Measurements from ENCODE around the gene RPA1.
A peak's percentile ranks its signal among the peaks of the same experiment; 100 is the strongest.
"Not testable (repeated sequence)": the region's sequence is repeated elsewhere in the genome, so short reads cannot be mapped to it uniquely, and the experiment has no call there.

Gene RPA1

DNA sequence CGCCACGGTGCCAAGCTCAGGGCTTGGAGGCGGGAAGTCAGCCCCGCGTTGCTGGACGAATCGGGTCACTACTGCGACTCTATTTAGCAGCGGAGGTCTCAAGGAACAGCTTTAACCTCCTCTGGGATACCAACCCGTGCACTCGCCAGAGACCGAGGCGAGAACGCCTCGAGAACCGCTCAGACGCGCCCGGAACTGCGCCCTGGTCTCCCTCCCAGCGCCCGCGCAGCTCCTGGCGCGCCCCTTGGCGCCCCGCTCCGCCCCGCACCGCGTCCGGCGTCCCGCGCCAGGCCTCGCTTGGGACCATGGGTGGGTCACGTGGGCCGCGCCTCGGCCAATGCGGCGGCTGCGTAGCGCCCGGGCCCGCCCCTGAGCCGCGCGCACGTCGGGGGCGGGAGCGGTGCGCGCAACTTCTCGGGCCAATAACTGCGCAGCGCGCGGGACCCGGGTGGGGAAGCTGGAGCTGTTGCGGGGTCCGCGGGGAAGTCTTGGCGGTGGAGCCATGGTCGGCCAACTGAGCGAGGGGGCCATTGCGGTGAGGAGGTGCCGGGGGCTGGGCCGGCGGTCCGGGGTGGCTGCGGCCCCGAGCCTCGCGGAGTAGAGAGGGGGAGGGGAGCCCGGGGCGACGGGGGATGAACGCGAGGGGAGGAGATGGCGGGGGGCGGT is at the start of gene RPA1, which contains the start of gene SMYD4:
Gene RPA1 (plus strand): TSS at position 414 of the 666 bp plus-strand sequence. CDS start 89 bp downstream, at position 503.
Gene SMYD4 (minus strand): TSS at position 311 of the 666 bp plus-strand sequence. CDS start 1,908 bp downstream, outside the sequence.
- DNase-seq (ENCODE audit: low read depth), result peak; percentile 55
- H3K4me3 ChIP-seq (ENCODE audit: low read depth, low read length), result peak within 1 kb of the TSS; percentile 78

DNA sequence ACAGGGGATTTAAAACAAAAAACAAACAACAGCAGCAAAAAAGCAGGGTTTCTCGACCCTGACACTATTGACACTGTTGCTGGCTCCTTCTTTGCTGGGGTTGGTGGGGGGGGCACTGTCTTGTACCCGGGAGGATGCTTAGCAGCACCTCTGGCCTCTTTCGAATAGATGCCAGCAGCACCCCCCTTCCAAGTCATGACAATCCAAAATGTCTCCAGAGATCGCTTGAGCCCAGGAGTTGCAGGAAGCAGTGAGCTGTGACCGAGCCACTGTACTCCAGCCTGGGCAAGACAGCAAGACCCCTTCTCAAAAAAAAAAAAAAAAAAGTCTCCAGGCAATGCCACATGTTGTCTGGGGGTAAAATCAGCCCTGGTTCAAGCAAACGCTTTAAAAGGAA is 47.6 kb upstream of the RPA1 start:
- H3K4me3 ChIP-seq (ENCODE audit: low read depth, low read length), result no peak overlapping the region
- no peak for DNase-seq (ENCODE audit: low read depth)

DNA sequence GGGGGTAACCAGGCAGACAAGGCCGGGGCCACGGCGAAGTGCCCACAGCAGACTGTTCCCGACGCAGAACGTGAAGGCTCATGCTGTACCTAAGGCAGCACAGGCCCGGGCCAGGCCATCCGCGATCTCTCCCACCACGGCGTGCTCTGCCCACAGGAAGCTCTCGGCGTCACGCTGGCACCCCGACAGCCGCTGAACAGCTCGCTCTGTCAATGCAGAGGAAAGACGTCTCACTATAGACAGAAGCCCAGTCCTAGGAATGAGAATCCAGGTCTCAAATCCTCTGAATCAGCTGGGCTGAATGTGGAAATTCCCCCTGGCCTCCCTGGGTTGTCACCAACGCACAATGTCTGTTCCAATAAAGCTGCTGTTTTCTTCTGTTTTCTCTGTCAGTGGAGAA is 46.5 kb upstream of the RPA1 start:
- DNase-seq (ENCODE audit: low read depth), result no peak
- no peak overlapping the region for H3K4me3 ChIP-seq (ENCODE audit: low read depth, low read length)

DNA sequence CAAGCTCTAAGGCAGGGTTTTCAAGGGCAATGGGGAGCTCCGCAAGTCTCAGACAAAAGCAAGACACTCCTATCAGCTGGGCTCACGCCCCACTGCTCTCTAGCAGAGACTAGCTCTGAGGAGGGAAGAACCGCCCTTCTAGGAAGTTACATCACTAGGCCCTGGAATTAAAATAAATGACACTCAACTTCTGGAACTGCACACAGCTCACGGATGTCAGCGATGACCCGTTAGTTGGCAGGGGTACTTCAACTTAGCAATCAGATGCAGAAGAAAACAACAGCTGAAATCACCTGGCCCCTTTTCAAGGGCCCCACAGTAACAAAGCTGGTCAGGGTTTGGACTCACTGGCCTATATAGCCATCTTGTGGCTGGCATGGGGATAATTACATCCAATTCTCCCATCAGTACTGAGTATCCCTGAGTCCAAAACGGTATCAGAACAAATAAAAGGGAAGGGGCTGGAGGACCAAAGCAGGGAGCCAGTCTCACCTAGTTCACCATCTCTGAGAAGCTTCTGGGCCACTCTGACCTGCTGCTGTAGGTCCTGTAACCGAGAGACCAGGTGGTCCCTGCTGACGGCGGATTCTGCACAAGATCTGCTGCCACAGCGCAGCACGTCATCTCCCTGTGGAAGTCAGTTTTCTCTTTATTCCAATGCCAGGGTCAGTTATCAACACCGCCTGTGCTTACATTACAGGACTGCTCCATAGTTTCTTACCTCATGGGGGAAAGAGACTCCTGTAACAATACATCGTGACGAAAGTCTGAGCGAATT is 45.8 kb upstream of the RPA1 start:
- DNase-seq (ENCODE audit: low read depth), result peak; percentile 78
- H3K4me3 ChIP-seq (ENCODE audit: low read depth, low read length), result no peak overlapping the region

DNA sequence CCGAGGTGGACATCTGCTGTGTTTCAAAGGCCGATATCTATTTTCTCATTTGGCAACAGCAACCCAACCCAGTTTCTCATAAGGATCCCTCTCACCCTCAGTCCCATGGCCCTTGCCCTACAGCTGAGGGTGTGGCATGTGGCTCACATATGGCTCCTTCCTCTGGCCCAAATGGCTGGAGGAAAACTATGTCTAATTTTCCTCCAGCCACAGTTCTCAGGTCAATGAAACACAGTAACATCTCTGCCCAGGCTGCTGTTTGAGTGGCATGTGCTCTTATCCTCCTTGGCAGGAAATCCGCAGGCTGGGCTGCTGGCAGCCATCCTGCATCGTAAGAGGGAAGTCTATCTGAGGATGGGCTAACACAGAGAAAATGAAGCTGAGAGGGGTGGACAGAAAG is 43.9 kb upstream of the RPA1 start:
- no peak overlapping the region for H3K4me3 ChIP-seq (ENCODE audit: low read depth, low read length)
- DNase-seq (ENCODE audit: low read depth), result no peak

DNA sequence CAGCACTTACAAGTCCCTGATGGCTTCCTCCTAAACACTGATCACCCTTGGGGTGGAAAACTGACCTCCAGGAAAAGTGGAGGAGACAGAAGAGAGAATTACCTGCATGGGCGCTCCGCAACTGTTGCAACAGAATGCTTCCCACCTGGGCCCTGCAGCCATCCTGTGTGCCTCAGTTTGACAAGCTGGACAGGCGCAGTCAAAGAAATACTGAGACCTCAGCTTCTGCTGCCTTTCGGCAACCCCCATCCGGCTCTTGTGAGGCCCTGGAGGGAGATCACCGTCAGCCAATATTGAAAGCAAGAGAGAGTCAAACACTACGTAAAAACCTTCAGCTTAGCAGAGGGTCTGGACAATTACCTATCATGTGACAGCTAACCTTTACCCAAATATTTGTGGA is 43.1 kb upstream of the RPA1 start:
- H3K4me3 ChIP-seq (ENCODE audit: low read depth, low read length), result no peak overlapping the region
- DNase-seq (ENCODE audit: low read depth), result no peak

DNA sequence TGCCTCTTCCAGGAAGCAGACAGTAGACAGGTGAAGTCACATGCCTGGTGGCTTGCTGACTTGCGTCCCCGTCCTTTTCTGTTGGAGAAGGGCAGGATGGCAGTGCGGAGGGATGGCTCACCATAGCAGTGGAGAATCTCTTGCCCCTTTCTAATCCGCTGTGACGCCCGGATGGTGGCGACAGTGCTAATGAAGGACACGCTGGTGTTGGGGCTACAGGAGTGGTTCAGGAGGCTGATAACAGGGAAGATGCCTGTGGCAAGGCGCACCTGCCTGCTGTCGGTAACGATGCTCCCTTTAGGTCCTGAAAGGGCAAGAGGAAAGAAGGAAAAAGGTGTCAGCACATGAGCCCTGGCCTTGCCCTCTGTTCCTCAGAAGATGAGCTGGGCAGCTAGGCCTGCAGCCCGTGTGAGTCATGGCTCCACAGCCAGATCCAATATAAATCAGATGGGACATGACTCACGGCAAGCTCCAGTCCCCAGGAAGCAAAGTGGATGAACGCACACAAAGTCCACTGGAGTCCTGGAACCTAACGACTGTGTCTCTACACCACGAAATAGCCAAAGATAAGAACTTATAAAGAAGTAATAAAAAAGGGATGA is 42.4 kb upstream of the RPA1 start:
- peak; percentile 76 for DNase-seq (ENCODE audit: low read depth)
- H3K4me3 ChIP-seq (ENCODE audit: low read depth, low read length), result no peak overlapping the region

DNA sequence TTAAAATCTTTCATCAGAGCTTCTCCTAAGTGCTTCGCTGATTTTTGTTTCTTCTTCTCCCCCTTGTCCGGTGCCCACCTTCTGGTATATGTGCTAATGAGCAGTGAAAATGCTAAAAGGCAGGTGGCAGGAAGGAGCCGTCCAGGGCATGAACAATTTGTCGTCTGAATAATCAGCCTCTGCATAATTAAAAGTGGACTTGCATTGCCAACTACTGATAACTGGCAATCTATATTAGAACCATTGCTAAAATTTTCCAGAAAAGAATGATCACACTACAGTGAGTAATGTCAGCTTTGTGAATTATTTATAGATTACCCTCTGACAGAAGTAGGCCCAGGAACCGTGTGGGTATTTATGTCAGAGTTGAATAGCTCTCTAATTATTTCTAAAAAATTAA is 39.9 kb upstream of the RPA1 start:
- H3K4me3 ChIP-seq (ENCODE audit: low read depth, low read length), result no peak overlapping the region
- no peak for DNase-seq (ENCODE audit: low read depth)

DNA sequence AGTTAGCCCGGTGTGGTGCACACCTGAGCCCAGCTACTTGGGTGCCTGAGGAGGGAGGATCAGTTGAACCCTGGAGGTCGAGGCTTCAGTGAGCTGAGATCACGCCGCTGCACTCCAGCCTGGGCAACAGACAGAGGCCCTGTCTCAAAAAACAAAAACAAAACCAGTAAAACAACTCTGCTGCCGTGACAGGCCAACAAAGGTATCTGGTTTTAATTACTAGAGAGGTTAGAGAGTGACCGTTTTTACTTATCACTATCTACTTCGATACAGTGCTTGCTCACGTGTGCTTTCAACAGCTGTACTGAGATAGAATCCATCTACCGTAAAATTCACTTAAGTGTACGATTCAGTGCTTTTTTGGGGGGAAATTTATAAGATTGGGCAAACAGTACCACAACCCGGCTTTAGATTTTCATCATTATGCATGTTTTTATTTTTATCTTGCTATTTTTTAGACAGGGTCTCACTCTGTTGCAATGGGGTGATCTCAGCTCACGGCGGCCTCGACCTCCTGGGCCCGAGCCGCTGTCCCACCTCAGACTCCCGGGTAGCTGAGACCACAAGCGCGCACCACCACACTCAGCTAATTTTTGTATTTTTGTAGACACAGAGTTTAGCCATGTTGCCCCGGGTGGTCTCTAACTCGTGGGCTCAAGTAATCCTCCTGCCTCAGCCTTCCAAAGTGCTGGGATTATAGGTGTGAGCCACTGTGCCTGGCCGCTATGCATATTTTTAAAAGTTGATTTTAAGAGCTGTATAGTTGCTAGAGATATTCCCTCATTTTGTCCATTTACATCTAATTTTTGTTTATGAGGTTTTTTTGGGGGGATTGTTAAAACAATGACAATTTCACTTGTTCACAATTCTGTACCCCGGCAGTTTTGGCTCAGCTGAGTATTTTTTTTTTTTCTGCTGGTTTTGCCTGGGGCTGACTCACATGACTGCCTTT is 37.0 kb upstream of the RPA1 start:
- DNase-seq (ENCODE audit: low read depth), result no peak
- H3K4me3 ChIP-seq (ENCODE audit: low read depth, low read length), result no peak overlapping the region

DNA sequence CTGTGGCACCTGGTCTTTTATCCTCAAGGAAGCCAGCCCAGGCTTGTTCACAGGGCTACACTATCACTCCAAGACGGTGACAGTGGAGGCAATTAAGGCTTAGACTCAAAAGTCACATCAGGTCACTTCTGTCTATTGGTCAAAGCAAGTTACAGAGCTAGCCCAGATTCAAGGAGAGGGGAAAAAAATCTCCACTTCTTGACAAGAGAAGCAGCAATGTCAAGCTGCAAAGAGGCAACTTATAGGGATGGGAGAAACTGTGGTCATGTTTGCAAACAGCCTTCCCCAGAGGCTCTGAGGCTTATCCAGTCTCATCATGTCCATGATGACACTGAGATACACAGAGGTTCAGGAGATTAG is 36.4 kb upstream of the RPA1 start:
- H3K4me3 ChIP-seq (ENCODE audit: low read depth, low read length), result no peak overlapping the region

DNA sequence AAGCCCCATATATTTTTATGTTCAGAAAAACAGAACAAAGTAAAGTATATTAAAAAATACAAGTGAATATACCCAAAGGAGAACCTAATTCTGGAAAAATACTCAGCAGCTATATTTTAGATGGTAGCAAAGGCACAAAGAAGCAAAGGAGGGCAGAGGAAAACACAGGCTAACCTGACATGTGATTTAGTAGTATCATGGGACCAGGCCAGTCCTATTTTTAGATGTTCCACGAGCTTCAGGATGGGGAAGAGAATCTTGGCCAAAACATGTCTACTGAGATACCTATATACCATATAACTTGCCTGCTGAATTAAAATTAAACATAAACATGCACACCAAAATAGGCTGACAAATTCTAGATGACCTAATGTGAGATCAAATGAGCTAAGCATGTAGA is 33.0 kb upstream of the RPA1 start:
- DNase-seq (ENCODE audit: low read depth), result no peak
- no peak overlapping the region for H3K4me3 ChIP-seq (ENCODE audit: low read depth, low read length)

More for the DNA sequence above, 36.4 kb upstream of the RPA1 start:
- DNase-seq (ENCODE audit: low read depth), result no peak

DNA sequence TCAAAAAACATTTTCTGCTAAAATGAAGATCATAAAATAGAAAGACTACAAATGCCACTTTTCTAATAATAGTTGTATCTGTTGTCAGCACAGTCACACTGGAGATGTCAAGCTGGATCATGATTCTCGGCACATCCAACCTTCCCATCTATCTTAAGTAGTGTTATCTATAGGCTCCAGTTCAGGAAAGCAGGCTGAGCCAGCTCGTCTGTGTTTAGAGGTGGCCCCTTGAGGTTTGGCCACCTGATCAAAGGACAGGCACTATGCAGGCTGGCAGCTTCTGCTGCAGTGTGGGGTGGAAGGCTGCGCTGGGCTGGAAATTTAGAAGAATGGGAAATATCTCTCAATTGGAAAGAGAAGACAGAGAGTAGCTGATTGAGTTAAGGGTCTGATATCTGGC is 32.5 kb upstream of the RPA1 start:
- DNase-seq (ENCODE audit: low read depth), result no peak
- H3K4me3 ChIP-seq (ENCODE audit: low read depth, low read length), result no peak overlapping the region

DNA sequence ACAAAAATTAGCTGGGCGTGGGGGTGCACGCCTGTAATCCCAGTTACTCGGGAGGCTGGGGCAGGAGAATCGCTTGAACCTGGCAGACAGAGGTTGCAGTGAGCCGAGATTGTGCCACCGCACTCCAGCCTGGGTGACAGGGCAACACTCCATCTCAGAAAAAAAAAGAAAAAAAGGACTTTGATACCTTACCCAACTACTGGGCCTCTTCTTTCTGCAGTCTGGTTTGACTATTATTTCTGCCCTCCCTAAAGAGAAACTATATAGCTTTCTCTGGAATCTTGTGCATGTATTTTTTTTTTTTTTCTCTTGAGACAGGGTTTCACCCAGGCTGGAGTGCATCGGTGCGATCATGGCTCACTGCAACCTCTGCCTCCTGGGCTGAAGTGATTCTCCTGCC is 32.0 kb upstream of the RPA1 start:
- H3K4me3 ChIP-seq (ENCODE audit: low read depth, low read length); DNase-seq (ENCODE audit: low read depth): not testable (repeated sequence)

DNA sequence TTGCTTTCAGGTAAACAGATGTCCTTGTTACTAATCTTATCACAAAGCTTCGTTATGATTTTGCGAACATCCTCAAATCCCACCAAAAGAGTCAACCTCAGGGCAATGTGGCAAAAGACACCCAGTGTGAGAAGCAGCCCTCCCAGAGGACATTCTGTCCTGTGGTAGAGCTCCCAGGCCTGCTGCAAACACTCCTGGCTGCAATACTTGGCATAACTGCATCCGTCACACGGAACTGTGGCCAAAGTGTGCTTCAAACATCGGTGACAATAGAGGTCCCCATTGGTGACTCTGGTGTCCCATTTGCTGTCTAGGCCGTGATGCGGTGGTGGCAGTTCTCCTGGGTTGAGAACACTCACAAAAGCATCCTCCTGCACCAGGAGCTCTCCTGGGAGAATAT is 29.6 kb upstream of the RPA1 start:
- DNase-seq (ENCODE audit: low read depth), result no peak
- no peak overlapping the region for H3K4me3 ChIP-seq (ENCODE audit: low read depth, low read length)

DNA sequence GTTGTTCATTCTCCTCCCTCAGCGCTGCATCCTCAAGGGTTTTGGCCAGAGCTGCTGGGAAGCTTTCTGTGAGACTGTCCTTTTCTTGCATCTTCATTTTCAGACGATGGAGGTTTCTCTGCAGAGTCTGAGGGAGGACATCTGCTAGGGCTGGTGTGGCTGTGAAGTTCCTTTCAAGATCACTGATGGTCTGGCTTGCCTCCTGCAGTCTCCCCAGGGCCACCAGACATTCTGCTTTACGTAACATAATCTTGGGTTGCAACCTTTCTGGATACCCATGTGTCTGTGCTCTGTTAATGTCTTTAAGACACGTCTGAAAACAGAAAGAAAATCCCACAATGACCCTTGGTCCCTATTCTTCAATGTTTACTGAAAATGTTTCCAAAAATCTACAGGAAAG is 29.1 kb upstream of the RPA1 start:
- no peak overlapping the region for H3K4me3 ChIP-seq (ENCODE audit: low read depth, low read length)
- DNase-seq (ENCODE audit: low read depth), result no peak

DNA sequence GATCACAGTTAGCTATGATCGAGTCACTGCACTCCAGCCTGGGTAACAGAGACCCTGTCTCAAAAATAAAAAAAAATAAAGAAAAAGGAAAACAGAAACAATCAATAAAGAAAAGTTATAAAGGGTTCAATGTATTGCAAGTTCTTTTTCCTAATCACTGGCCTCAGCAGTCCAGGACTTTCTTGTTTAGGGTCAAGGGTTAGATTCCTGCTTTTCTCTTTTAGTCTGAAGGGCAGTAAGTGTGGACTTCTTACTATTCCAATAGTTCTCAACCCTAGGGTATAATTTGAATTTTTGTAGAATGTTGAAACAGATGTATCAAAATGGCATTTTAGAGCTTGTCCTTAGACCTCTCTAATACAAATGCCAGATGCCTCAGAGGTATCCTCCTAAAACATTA is 27.4 kb upstream of the RPA1 start:
- H3K4me3 ChIP-seq (ENCODE audit: low read depth, low read length), result no peak overlapping the region
- no peak for DNase-seq (ENCODE audit: low read depth)

DNA sequence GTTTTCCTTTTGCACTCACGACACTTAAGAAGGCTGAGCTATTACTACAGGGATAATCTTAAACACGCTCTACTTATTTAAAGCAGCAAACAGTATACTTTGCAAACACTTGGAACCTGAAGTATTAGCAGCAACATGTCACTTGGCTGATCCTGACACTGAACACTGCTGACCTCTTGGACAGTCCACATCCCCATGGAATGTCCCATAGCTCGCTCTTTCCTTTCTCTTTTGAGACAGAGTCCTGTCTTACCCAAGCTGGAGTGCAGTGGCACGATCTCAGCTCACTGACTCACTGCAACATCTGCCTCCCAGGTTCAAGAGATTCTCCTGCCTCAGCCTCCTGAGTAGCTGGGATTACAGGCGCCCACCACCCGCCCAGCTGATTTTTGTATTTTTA is 26.5 kb upstream of the RPA1 start:
- no peak for DNase-seq (ENCODE audit: low read depth)
- no peak overlapping the region for H3K4me3 ChIP-seq (ENCODE audit: low read depth, low read length)

DNA sequence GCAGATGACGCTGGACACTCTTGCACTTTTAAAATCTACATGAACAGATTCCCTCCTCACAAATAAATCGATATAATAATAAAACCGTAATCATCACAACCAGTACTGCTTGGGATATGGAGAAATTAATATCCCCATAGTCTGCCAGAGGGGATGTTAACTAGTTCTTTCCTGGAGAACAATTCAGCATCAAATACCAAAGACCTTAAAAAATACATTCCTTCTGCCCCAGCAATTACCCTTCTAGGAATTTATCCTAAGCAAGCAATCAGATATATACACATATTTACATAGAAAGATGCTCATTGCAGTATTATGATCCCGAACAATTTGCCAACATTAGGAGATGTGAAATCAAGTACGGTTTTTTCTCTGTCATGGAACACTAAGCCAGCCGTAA is 21.9 kb upstream of the RPA1 start:
- no peak overlapping the region for H3K4me3 ChIP-seq (ENCODE audit: low read depth, low read length)
- DNase-seq (ENCODE audit: low read depth), result no peak

DNA sequence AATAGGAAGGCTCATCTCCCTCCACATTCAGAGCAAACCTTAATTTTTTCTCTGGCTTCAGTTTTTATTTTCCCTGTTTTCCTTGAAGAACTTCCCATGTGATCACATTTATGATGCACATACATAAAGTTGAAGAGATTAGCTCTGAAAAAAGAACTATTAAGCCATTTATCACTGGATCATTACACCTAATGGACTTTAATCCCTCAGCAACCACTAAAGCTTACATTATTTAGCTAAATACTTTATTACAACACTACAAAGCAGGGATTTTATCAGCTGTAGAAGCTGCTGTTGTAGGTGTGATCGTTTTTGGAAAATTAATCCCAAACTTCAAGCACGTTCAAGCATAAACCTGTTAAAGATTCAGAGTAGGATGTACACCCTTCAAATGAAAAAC is 21.2 kb upstream of the RPA1 start:
- H3K4me3 ChIP-seq (ENCODE audit: low read depth, low read length), result no peak overlapping the region
- DNase-seq (ENCODE audit: low read depth), result no peak

DNA sequence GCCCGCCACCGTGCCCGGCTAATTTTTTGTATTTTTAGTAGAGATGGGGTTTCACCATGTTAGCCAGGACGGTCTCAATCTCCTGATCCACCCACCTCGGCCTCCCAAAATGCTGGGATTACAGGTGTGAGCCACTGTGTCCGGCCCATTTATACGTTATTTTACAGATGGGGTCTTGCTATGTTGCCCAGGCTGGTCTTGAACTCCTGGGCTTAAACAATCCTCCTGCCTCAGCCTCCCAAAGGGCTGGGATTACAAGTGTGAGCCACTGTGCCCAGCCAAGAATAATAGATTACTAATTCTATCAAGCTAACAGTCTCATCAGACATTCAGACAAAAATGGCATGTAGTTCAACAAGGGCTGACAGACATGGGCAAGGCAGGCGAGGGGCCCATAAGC is 20.0 kb upstream of the RPA1 start:
- not testable (repeated sequence) for DNase-seq (ENCODE audit: low read depth); H3K4me3 ChIP-seq (ENCODE audit: low read depth, low read length)
